ENCODE data around the gene MYBPC3.

MYBPC3 gene

GRCh38 chr11:47359162-47359561, 6.7 kb upstream of the MYBPC3 start:
- TF ChIP-seq CTCF (IDR thresholded peaks at IDR 0.05): no peak

GRCh38 chr11:47358731-47359051, 6.2 kb upstream of the MYBPC3 start:
- no peak for TF ChIP-seq CTCF (IDR thresholded peaks at IDR 0.05)

- no peak for TF ChIP-seq CTCF (IDR thresholded peaks at IDR 0.05)
Observed at GRCh38 chr11:47357985-47358730, 5.7 kb upstream of the MYBPC3 start.

- no peak for TF ChIP-seq CTCF (IDR thresholded peaks at IDR 0.05)
Observed at GRCh38 chr11:47356998-47357329, 4.5 kb upstream of the MYBPC3 start.

GRCh38 chr11:47356129-47356997, 3.9 kb upstream of the MYBPC3 start:
- TF ChIP-seq CTCF (IDR thresholded peaks at IDR 0.05): no peak

- peak; percentile 99 for TF ChIP-seq CTCF (IDR thresholded peaks at IDR 0.05)
Observed at GRCh38 chr11:47355283-47356128, 3.0 kb upstream of the MYBPC3 start.

GRCh38 chr11:47354913-47355282, 2.4 kb upstream of the MYBPC3 start:
- no peak for TF ChIP-seq CTCF (IDR thresholded peaks at IDR 0.05)
